ENCODE measurements around the gene CHTF18. TPM values are rescaled to one million over a fixed set of nuclear protein-coding genes. Genes with fewer than 3 reads are reported as not detected.

Gene CHTF18
- total and polyA plus RNA-seq, 10 donors = 8.9 to 55.0 (median 26.0) TPM

DNA sequence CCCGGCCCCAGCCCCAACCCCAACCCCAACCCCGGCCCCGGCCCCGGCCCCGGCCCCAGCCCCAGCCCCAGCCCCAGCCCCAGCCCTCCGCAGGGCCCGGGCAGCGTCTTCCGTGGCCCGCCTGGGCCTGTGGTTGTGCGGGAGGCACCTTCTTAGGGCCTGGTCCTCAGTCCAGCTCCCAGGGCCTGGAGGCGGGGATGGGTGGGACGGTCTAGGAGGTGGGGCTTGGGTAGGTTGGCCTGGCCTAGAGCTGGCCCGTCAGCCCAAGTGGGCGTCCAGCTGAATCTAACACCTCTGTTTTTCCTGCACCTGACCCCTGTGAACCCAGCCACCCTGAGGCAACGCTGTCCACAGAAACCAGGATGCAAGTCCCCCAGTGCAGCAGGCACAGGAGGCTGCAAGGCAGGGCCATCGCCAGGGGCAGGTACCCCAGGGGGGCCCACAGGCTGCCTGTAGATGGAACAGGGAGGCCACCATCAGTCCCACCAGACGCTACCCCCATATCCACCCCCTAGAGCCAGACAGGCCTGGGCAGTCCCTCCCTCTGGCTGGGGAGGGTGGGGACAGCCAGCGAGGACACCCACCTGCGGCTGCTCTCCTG, 19.1 kb upstream of the CHTF18 start:
- Histone ChIP-seq H3K9me3 (no peaks in the 10 kb centered on the region), H3K36me3 (no peaks in the 10 kb centered on the region), H3K27ac (no peak overlapping the region), H3K27me3 (replicated peaks in 1 of 7) (peaks cover 0 to 58% (median 4%) of the 10 kb centered on the region in 7 donors), H3K4me1 (no peaks in the 10 kb centered on the region), H3K4me3 (no peak overlapping the region)
- intact Hi-C loops (cut with DNase I; ENCODE audit: low total_unique reads) = no loop called here
- no peak for DNase-seq
- 37 to 94% (median 69%) methylated on average over 4 to 20 of the region's 20 CpGs for WGBS, 5 donors
- no peak for TF ChIP-seq POLR2AphosphoS5 (IDR thresholded peaks at IDR 0.05)
- TF ChIP-seq, protein P1, sequence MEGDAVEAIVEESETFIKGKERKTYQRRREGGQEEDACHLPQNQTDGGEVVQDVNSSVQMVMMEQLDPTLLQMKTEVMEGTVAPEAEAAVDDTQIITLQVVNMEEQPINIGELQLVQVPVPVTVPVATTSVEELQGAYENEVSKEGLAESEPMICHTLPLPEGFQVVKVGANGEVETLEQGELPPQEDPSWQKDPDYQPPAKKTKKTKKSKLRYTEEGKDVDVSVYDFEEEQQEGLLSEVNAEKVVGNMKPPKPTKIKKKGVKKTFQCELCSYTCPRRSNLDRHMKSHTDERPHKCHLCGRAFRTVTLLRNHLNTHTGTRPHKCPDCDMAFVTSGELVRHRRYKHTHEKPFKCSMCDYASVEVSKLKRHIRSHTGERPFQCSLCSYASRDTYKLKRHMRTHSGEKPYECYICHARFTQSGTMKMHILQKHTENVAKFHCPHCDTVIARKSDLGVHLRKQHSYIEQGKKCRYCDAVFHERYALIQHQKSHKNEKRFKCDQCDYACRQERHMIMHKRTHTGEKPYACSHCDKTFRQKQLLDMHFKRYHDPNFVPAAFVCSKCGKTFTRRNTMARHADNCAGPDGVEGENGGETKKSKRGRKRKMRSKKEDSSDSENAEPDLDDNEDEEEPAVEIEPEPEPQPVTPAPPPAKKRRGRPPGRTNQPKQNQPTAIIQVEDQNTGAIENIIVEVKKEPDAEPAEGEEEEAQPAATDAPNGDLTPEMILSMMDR (IDR thresholded peaks at IDR 0.05 in 8 of 11, conservative IDR thresholded peaks at IDR 0.05 in 3 of 11) = no peak

DNA sequence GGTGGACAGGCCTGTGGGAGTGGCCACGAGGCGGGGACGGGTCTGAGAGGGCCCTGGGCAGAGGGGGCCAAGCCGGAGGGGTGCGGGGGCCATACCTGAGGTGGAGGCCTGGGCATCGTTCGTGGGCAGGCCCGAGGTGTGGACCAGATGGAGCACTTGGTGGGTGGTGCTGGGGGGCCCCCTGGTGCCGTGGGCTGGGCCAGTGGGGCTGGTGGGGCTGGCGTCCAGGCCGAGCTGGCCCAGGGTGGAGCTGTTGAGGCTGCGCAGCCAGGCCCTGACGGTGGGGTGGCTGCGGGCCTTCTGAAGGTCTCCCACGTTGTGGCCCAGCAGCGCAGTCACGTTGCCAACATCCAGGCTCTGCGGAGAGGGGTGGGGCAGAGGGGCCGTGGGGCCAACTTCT, 18.5 kb upstream of the CHTF18 start:
- intact Hi-C loops (cut with DNase I; ENCODE audit: low total_unique reads) = no loop called here
- DNase-seq = no peak
- Histone ChIP-seq H3K4me3 (no peak overlapping the region), H3K36me3 (no peaks in the 10 kb centered on the region), H3K4me1 (no peaks in the 10 kb centered on the region), H3K27me3 (replicated peaks in 1 of 7) (peaks cover 0 to 58% (median 7%) of the 10 kb centered on the region in 7 donors), H3K27ac (no peak overlapping the region), H3K9me3 (no peaks in the 10 kb centered on the region)
- WGBS, 5 donors = 65 to 85% (median 83%) methylated on average over 13 to 19 of the region's 19 CpGs
- TF ChIP-seq POLR2AphosphoS5 (IDR thresholded peaks at IDR 0.05) = no peak
- TF ChIP-seq POLR2A (IDR thresholded peaks at IDR 0.05) = no peak
- TF ChIP-seq, protein P1 (IDR thresholded peaks at IDR 0.05 in 8 of 11, conservative IDR thresholded peaks at IDR 0.05 in 3 of 11) = no peak

DNA sequence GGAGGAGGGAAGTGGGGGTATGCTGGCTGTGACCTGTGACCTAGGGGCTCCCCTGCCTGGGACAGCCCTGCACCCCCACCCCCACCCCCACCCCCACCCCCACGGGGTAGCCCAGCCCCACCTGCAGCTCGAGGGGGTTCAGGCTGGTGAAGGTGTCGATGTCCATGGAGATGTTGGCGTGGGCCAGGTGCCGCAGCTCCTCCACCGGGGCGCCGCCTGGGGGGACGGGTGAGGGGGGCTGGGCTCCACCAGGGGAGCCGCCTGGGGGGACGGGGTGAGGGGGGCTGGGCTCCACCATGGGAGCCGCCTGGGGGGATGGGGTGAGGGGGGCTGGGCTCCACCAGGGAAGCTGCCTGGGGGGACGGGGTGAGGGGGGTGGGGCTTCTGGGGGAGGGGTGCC, 18.0 kb upstream of the CHTF18 start:
- DNase-seq = no peak
- no peak overlapping the region for H3K27ac ChIP-seq
- H3K27me3 ChIP-seq (replicated peaks in 1 of 7) = peaks cover 0 to 58% (median 12%) of the 10 kb centered on the region in 7 donors
- no peak overlapping the region for H3K4me3 ChIP-seq
- no peaks in the 10 kb centered on the region for H3K4me1 ChIP-seq
- H3K36me3 ChIP-seq = no peaks in the 10 kb centered on the region
- intact Hi-C loops (cut with DNase I; ENCODE audit: low total_unique reads) = no loop called here
- H3K9me3 ChIP-seq = no peaks in the 10 kb centered on the region
- TF ChIP-seq POLR2AphosphoS5 (IDR thresholded peaks at IDR 0.05) (no peak), POLR2A (IDR thresholded peaks at IDR 0.05) (no peak)
- 75 to 92% (median 89%) methylated on average over 5 to 13 of the region's 13 CpGs; no CpG with 5 or more reads in 1 of the 5 donors for WGBS, 5 donors

DNA sequence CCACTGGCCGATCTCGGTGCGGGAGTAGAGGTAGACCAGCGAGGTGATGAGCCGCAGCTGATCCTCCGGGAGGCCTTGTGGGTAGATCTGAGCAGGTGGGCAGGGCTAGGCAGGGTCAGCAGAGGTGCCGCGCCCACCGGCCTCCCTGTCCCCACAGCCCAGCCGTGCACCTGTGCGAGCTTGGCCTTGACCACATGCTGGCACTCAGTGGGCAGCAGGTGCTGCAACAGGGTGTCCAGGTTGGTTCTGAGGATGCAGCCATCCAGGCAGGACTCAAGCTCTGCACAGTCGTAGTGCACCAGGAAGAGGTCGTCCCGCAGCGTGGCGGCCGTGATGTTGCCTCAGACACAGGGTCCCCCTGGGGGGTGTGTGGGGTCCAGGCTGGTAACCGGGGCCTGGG, 15.5 kb upstream of the CHTF18 start:
- Histone ChIP-seq H3K36me3 (no peaks in the 10 kb centered on the region), H3K4me3 (no peak overlapping the region), H3K27ac (no peak overlapping the region), H3K4me1 (no peaks in the 10 kb centered on the region), H3K9me3 (no peaks in the 10 kb centered on the region), H3K27me3 (replicated peaks in 1 of 7) (peaks cover 0 to 69% (median 25%) of the 10 kb centered on the region in 7 donors)
- no peak for TF ChIP-seq POLR2A (IDR thresholded peaks at IDR 0.05)
- TF ChIP-seq, protein P1 (IDR thresholded peaks at IDR 0.05 in 8 of 11, conservative IDR thresholded peaks at IDR 0.05 in 3 of 11) = no peak
- intact Hi-C loops (cut with DNase I; ENCODE audit: low total_unique reads) = no loop called here
- DNase-seq = no peak
- 79 to 92% (median 90%) methylated on average over 13 to 18 of the region's 18 CpGs for WGBS, 5 donors
